HepG2 (cell line): Measurements from ENCODE around the gene NALCN. TPM values are rescaled to one million over a fixed set of nuclear protein-coding genes. Genes with fewer than 3 reads are reported as not detected.

Experiments
- ATAC-seq: fragments of 200-7000 bp; cut with Tn5 transposase; 3 replicates; pipeline ENCODE4 v1.9.1; 2020; ENCODE audit warnings: mild to moderate bottlenecking, moderate library complexity
- BruUV-seq: library from RNA; stranded (reverse); fragments of 400-500 nt; replicated peaks from 2 replicates; lab custom pipeline; 2021; lab: Mats Ljungman, UMichigan
- CTCF ChIA-PET: fragments of 300-600 bp; formaldehyde crosslinking; extraction: SDS; loops from one replicate; lab custom pipeline; 2021; ENCODE audit warnings: low total read pairs, inconsistent platforms, low intra/inter-chr PET ratio; lab: Yijun Ruan, JAX
- POLR2A ChIA-PET: fragments of 350-600 bp; sonication (Branson Sonifier 250); formaldehyde crosslinking; loops from one replicate; lab custom pipeline; 2020; ENCODE audit warnings: antibody characterized with exemption, inconsistent platforms; lab: Yijun Ruan, JAX
- DNase-seq: peaks from one replicate; pipeline ENCODE4 v3.0.0-alpha.2; 2015; ENCODE audit warnings: low spot score
- FAIRE-seq: peaks from 3 replicates; lab custom pipeline; 2011; peaks lifted over from hg19 to GRCh38; lab: Jason Lieb, UNC
- H2AFZ ChIP-seq: one replicate; pipeline ENCODE4 v1.6.1; 2011; ENCODE audit warnings: low read length, inconsistent platforms
- H3K27ac ChIP-seq: fragments of 300-600 bp; 3 replicates; pipeline ENCODE4 v1.8.0; 2011; ENCODE audit warnings: mixed run types, mild to moderate bottlenecking, mixed read lengths, low read length, inconsistent platforms; ENCODE audit not compliant: insufficient read depth; ENCODE audit errors: extremely low read length
- H3K27me3 ChIP-seq, 2 experiments: fragments of 200-600 bp in 1 of 2; 2 replicates in 1 of 2; 3 replicates in 1 of 2; pipeline versions ENCODE4 v1.6.0 to v1.8.0; 2011; ENCODE audit warnings: low read length in 2 of 2, mild to moderate bottlenecking in 2 of 2, moderate library complexity in 2 of 2, inconsistent platforms in 1 of 2; ENCODE audit not compliant: insufficient read depth in 2 of 2, control insufficient read depth in 1 of 2
- H3K36me3 ChIP-seq, 2 experiments: fragments of 200-600 bp in 1 of 2; replicated peaks in 1 of 2; 2 replicates in 1 of 2; 3 replicates in 1 of 2; pipeline versions ENCODE4 v1.5.1 to v1.8.0; 2011; ENCODE audit warnings: low read length in 2 of 2, inconsistent platforms in 1 of 2; ENCODE audit not compliant: insufficient read depth in 2 of 2, control insufficient read depth in 1 of 2
- H3K4me1 ChIP-seq: 2 replicates; pipeline ENCODE4 v1.5.1; 2012; ENCODE audit warnings: low read length, inconsistent platforms; ENCODE audit not compliant: insufficient read depth
- H3K4me2 ChIP-seq: 2 replicates; pipeline ENCODE4 v1.6.0; 2011; ENCODE audit warnings: low read depth, low read length, inconsistent platforms
- H3K4me3 ChIP-seq, 3 experiments: fragments of 200-600 bp in 1 of 3; sonication (generic), shearing (Covaris generic) in 1 of 3; replicated peaks in 1 of 3; 2 replicates each; pipeline ENCODE4 v1.5.1; 2011 to 2016; ENCODE audit warnings: low read length in 3 of 3, inconsistent platforms in 2 of 3, low read depth in 2 of 3, mild to moderate bottlenecking in 2 of 3, control low read depth in 1 of 3, mixed read lengths in 1 of 3; ENCODE audit not compliant: insufficient read depth in 1 of 3
- H3K79me2 ChIP-seq: one replicate; pipeline ENCODE4 v1.6.1; 2011; ENCODE audit warnings: low read length, inconsistent platforms; ENCODE audit not compliant: insufficient read depth
- H3K9ac ChIP-seq: 2 replicates; pipeline ENCODE4 v1.6.0; 2011; ENCODE audit warnings: mild to moderate bottlenecking, low read depth, low read length, inconsistent platforms; ENCODE audit not compliant: insufficient read depth
- H3K9me3 ChIP-seq: 2 replicates; pipeline ENCODE4 v1.5.1; 2012; ENCODE audit warnings: mild to moderate bottlenecking, low read length
- H4K20me1 ChIP-seq: 2 replicates; pipeline ENCODE4 v1.6.0; 2011; ENCODE audit warnings: inconsistent platforms, mild to moderate bottlenecking, low read length, moderate library complexity; ENCODE audit not compliant: insufficient read depth
- ARID5B ChIP-seq: IDR thresholded peaks from 2 replicates; pipeline ENCODE4 v1.4.0; 2020; ENCODE audit warnings: mild to moderate bottlenecking, missing genetic modification reagents
- ARNT ChIP-seq: fragments of 450-650 bp; IDR thresholded peaks from 2 replicates; pipeline ENCODE4 v1.6.1; 2017
- MAX ChIP-seq: IDR thresholded peaks from 2 replicates; pipeline ENCODE4 v1.6.1; 2012; ENCODE audit warnings: inconsistent platforms
- MED8 ChIP-seq: sonication (generic); formaldehyde crosslinking; IDR thresholded peaks from 2 replicates; pipeline ENCODE4 v1.8.1; 2023; ENCODE audit warnings: mild to moderate bottlenecking, missing genetic modification reagents; ENCODE audit not compliant: insufficient replicate concordance
- NONO ChIP-seq, 2 experiments: fragments of 450-650 bp in 1 of 2; sonication (generic) in 1 of 2; formaldehyde crosslinking in 1 of 2; IDR thresholded peaks in 1 of 2; conservative IDR thresholded peaks in 1 of 2; 2 replicates each; pipeline versions ENCODE4 v1.6.1 to v1.8.0; 2017 to 2022; ENCODE audit warnings: mild to moderate bottlenecking in 1 of 2, missing genetic modification reagents in 1 of 2, moderate library complexity in 1 of 2
- XBP1 ChIP-seq: sonication (generic); formaldehyde crosslinking; IDR thresholded peaks from 2 replicates; pipeline ENCODE4 v1.5.0; 2020; ENCODE audit warnings: missing genetic modification reagents
- ZC3H13 ChIP-seq: sonication (generic); formaldehyde crosslinking; IDR thresholded peaks from 2 replicates; pipeline ENCODE4 v1.8.1; 2023; ENCODE audit warnings: mild to moderate bottlenecking, missing genetic modification reagents, moderate library complexity
- ZFP90 ChIP-seq: sonication (generic); formaldehyde crosslinking; IDR thresholded peaks from 2 replicates; pipeline ENCODE4 v1.8.0; 2022; ENCODE audit warnings: missing genetic modification reagents, mild to moderate bottlenecking, inconsistent platforms, borderline replicate concordance
- ZNF263 ChIP-seq: sonication (generic); formaldehyde crosslinking; IDR thresholded peaks from 2 replicates; pipeline ENCODE4 v1.4.0; 2020; ENCODE audit warnings: missing genetic modification reagents
- ZNF629 ChIP-seq: sonication (generic); formaldehyde crosslinking; conservative IDR thresholded peaks from 2 replicates; pipeline ENCODE4 v1.5.0; 2020; ENCODE audit warnings: missing genetic modification reagents
- ZNF691 ChIP-seq: sonication (generic); formaldehyde crosslinking; IDR thresholded peaks from 2 replicates; pipeline ENCODE4 v1.4.0; 2020; ENCODE audit warnings: missing genetic modification reagents, low read depth, mild to moderate bottlenecking, borderline replicate concordance
- ZNF780A ChIP-seq: sonication (generic); formaldehyde crosslinking; IDR thresholded peaks from 2 replicates; pipeline ENCODE4 v1.8.0; 2022; ENCODE audit warnings: mild to moderate bottlenecking, missing genetic modification reagents, moderate library complexity
- WGBS: methylation state at CpG from one replicate; pipeline ENCODE4 v1.1.6; 2017; ENCODE audit warnings: low lambda C conversion rate; 5-methylcytosine and 5-hydroxymethylcytosine counted together
- in situ Hi-C: cut with HindIII; loops from 2 replicates; pipeline ENCODE4 v1.10.0; 2017; ENCODE audit warnings: low pct_unique_long_range_greater_than_20kb; ENCODE audit not compliant: extremely low pct_ligation_motif_present
- intact Hi-C: fragments of 100-400 bp; cut with micrococcal nuclease; formaldehyde crosslinking; loops from one replicate; pipeline ENCODE4 v1.10.0; 2022; ENCODE audit not compliant: unreplicated experiment
- polyA plus RNA-seq, 8 experiments: library from polyadenylated mRNA; depleted of rRNA in 3 of 8; stranded (reverse) in 7 of 8; unstranded in 1 of 8; fragments of >200 nt; fragmentation: Illumina TruSeq in 4 of 8; extraction: Trizol in 4 of 8; gene quantifications; 2 replicates each; pipeline versions ENCODE4 v1.2.1 to v1.2.3, GENCODE V29; 2011 to 2016; ENCODE audit warnings: low read depth in 4 of 8, missing spikeins in 1 of 8, mixed read lengths in 1 of 8; ENCODE audit not compliant: insufficient read depth in 1 of 8
- total RNA-seq, 5 experiments: library from RNA; depleted of rRNA; stranded (reverse); fragments of >200 nt; fragmentation: Illumina TruSeq; extraction: Trizol; gene quantifications; 2 replicates each; pipeline ENCODE4 v1.2.3, GENCODE V29; 2016; ENCODE audit warnings: low read depth in 1 of 5

The NALCN gene
- total and polyA plus RNA-seq, 2 of the 13 experiments (the other 11 are each of a cell fraction or from before 2014, with no cell fraction given), result not detected

GRCh38 chr13:101053301-101054093, 362.8 kb downstream of the NALCN start:
- in situ Hi-C loops (no loop called here), intact Hi-C loops (no loop called here)
- ChIA-PET POLR2A (no interaction called here), CTCF (no interaction called here)
- H3K79me2 ChIP-seq, result no peaks in the 10 kb centered on the region
- no peaks in the 10 kb centered on the region for H3K9me3 ChIP-seq
- H3K4me3 ChIP-seq, result no peak overlapping the region
- H2AFZ ChIP-seq, result no peak overlapping the region
- BruUV-seq, result no TSS peak
- H3K9ac ChIP-seq, result no peak overlapping the region
- TF ChIP-seq ZNF780A (no peak), XBP1 (no peak), NONO (IDR thresholded peaks at IDR 0.05) (no peak), NONO (CRISPR knock-in tag; conservative IDR thresholded peaks at IDR 0.05) (no peak), ZC3H13 (no peak)
- ATAC-seq (no peak), DNase-seq (no peak), FAIRE-seq (no peak)
- no peaks in the 10 kb centered on the region for H4K20me1 ChIP-seq
- WGBS, result 8% methylated on average over 5 of the region's 5 CpGs
- H3K4me1 ChIP-seq, result no peaks in the 10 kb centered on the region
- H3K27ac ChIP-seq, result no peak overlapping the region
- no peak overlapping the region for H3K4me2 ChIP-seq
- no peaks in the 10 kb centered on the region for H3K36me3 ChIP-seq
- peaks cover 0 to 16% of the 10 kb centered on the region in 2 experiments; a peak in 2 of 5 replicates for H3K27me3 ChIP-seq

GRCh38 chr13:101049166-101049850, 367.0 kb downstream of the NALCN start:
- BruUV-seq, result no TSS peak
- FAIRE-seq, result no peak
- TF ChIP-seq MAX, result no peak
- TF ChIP-seq ZFP90, result no peak
- no peak for TF ChIP-seq ZNF629 (CRISPR knock-in tag)
- no peak for TF ChIP-seq ARID5B (CRISPR knock-in tag)
- TF ChIP-seq MED8, result no peak
- TF ChIP-seq ZNF263, result no peak
- no peak for TF ChIP-seq ARNT
- TF ChIP-seq ZNF691, result no peak

More at GRCh38 chr13:101049166-101049850, 367.0 kb downstream of the NALCN start:
- Histone ChIP-seq H3K4me3 (no peak overlapping the region), H3K27me3 (peaks cover 0 to 6% of the 10 kb centered on the region in 2 experiments; a peak in 2 of 5 replicates), H3K27ac (no peak overlapping the region), H3K4me2 (no peak overlapping the region), H3K9ac (no peak overlapping the region), H3K4me1 (no peaks in the 10 kb centered on the region), H3K9me3 (no peaks in the 10 kb centered on the region), H4K20me1 (no peaks in the 10 kb centered on the region), H2AFZ (no peak overlapping the region), H3K36me3 (no peaks in the 10 kb centered on the region), H3K79me2 (no peaks in the 10 kb centered on the region)
- ChIA-PET CTCF (no interaction called here), POLR2A (no interaction called here)
- intact Hi-C loops (no loop called here), in situ Hi-C loops (no loop called here)
- no peak for ATAC-seq
- DNase-seq, result no peak
- 3% methylated on average over 6 of the region's 6 CpGs for WGBS
